Adrenal gland (tissue), 12 donors: ENCODE results near the gene STAM. TPM values are rescaled to one million over a fixed set of nuclear protein-coding genes. Genes with fewer than 3 reads are reported as not detected.

ENCODE experiments used
- DNase-seq, 7 donors: peaks; one replicate each; pipeline ENCODE4 v3.0.0-alpha.2; 2019 to 2020
- H3K27ac ChIP-seq, 5 donors: fragments of 200-600 bp; sonication (generic) in 4 of 5; 1 replicate in 3 of 5; 2 replicates in 2 of 5; pipeline versions ENCODE4 v1.5.1 to v1.8.0; 2016 to 2020; ENCODE audit warnings: mild to moderate bottlenecking in 1 of 5
- H3K27me3 ChIP-seq: fragments of 200-600 bp; 2 replicates; pipeline ENCODE4 v1.8.0; 2021
- H3K36me3 ChIP-seq, 2 donors: fragments of 200-600 bp; replicated peaks in 1 of 2; 1 replicate in 1 of 2; 2 replicates in 1 of 2; pipeline versions ENCODE4 v1.5.1 to v1.8.0; 2018 to 2022
- H3K4me1 ChIP-seq, 2 donors: fragments of 200-600 bp; replicated peaks in 1 of 2; 1 replicate in 1 of 2; 2 replicates in 1 of 2; pipeline versions ENCODE4 v1.5.1 to v1.8.0; 2018 to 2021
- H3K4me3 ChIP-seq, 4 donors: fragments of 200-600 bp; sonication (generic) in 3 of 4; one replicate each; pipeline ENCODE4 v1.5.1; 2016 to 2018
- H3K9me3 ChIP-seq, 3 donors: fragments of 200-600 bp; sonication (generic) in 1 of 3; replicated peaks in 1 of 3; 1 replicate in 2 of 3; 2 replicates in 1 of 3; pipeline versions ENCODE4 v1.5.1 to v1.8.0; 2016 to 2021
- POLR2A ChIP-seq, 2 donors: fragments of 450-650 bp; IDR thresholded peaks; one replicate each; pipeline ENCODE4 v1.6.1; 2017; ENCODE audit warnings: antibody characterized with exemption in 2 of 2, mild to moderate bottlenecking in 2 of 2, moderate library complexity in 1 of 2
- WGBS, 4 donors: extraction: QIAGEN DNeasy Blood & Tissue Kit in 2 of 4; methylation state at CpG; one replicate each; pipeline versions ENCODE4 v1.1.5 to v1.1.7; 2013 to 2017; 5-methylcytosine and 5-hydroxymethylcytosine counted together
- intact Hi-C, 2 donors: fragments of 100-400 bp; cut with DNase I; formaldehyde crosslinking; loops; one replicate each; pipeline versions ENCODE4 v1.14.1 to v1.15.0; 2022 to 2023
- polyA plus RNA-seq, 3 donors: library from polyadenylated mRNA; stranded (reverse); fragments of 200-250 nt in 2 of 3; fragments of 350-450 nt in 1 of 3; fragmentation: Illumina TruSeq in 1 of 3; extraction: RNeasy Lipid Tissue Mini Kit (QIAGEN cat#74804) in 1 of 3; gene quantifications; one replicate each; pipeline ENCODE4 v1.2.3, GENCODE V29; 2013 to 2014
- total RNA-seq, 9 donors: library from RNA; depleted of rRNA in 4 of 9; stranded (reverse); fragments of >200 nt in 4 of 9; fragments of 120-200 nt in 1 of 9; fragmentation: NEBNext Ultra II Directional in 1 of 9; extraction: Animal tissue kit (Norgen Biotek cat#: 25700) in 1 of 9; gene quantifications; one replicate each; pipeline versions ENCODE4 v1.1.0 to v1.2.4, GENCODE V29; 2013 to 2023
- TF ChIP-seq, protein P1 (sequence below), 6 experiments: fragments of 450-650 bp in 4 of 6; fragments of 200-600 bp in 2 of 6; sonication (generic) in 1 of 6; IDR thresholded peaks; 1 replicate in 5 of 6; 2 replicates in 1 of 6; pipeline versions ENCODE4 v1.5.1 to v1.8.0; 2016 to 2021; ENCODE audit warnings: antibody characterized with exemption in 6 of 6, mild to moderate bottlenecking in 2 of 6, moderate library complexity in 1 of 6
- donor health status: healthy with polysubstance abuse.
- donor health status: Bipolar disorder and iron deficiency.
- donor health status: DM: yes; HTN: yes; CAD: no.
- donor health status: DM: no; HTN: no; CAD: no.
- donor health status: DM: no; HTN: no; CAD: no.
- donor health status: DM: yes; HTN: yes; CAD: no.

The STAM gene
- total and polyA plus RNA-seq, 12 donors: 10.3 to 58.4 (median 27.0) TPM

DNA sequence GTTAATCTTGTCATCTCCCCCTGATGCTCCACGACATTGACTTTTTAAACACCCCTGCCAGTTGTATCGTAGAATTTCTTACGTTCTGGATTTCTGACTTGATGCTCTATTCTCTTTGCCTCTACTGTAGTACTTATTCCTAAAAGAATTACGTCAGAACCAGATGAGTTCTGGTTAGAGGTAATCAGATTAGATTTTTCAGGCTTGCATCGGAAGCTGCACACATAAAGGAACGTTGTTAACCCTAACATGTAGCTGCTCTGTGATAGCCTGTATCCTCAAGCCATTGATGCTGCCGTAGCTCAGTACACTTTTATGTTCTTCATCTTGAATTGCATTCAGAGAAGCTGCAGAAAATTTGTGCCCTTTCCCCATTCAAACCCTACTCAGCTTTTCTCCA lies 81.8 kb downstream of the STAM start:
- DNase-seq: no peak
- Histone ChIP-seq H3K27ac (no peak overlapping the region), H3K9me3 (no peaks in the 10 kb centered on the region), H3K27me3 (no peaks in the 10 kb centered on the region), H3K4me1 (no peaks in the 10 kb centered on the region), H3K4me3 (no peak overlapping the region), H3K36me3 (no peaks in the 10 kb centered on the region)
- 80 to 92% (median 88%) methylated on average over 7 of the region's 7 CpGs for WGBS, 4 donors
- intact Hi-C loops: no loop called here
- no peak for TF ChIP-seq POLR2A (IDR thresholded peaks at IDR 0.05)
- TF ChIP-seq, protein P1, sequence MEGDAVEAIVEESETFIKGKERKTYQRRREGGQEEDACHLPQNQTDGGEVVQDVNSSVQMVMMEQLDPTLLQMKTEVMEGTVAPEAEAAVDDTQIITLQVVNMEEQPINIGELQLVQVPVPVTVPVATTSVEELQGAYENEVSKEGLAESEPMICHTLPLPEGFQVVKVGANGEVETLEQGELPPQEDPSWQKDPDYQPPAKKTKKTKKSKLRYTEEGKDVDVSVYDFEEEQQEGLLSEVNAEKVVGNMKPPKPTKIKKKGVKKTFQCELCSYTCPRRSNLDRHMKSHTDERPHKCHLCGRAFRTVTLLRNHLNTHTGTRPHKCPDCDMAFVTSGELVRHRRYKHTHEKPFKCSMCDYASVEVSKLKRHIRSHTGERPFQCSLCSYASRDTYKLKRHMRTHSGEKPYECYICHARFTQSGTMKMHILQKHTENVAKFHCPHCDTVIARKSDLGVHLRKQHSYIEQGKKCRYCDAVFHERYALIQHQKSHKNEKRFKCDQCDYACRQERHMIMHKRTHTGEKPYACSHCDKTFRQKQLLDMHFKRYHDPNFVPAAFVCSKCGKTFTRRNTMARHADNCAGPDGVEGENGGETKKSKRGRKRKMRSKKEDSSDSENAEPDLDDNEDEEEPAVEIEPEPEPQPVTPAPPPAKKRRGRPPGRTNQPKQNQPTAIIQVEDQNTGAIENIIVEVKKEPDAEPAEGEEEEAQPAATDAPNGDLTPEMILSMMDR (IDR thresholded peaks at IDR 0.05): no peak

DNA sequence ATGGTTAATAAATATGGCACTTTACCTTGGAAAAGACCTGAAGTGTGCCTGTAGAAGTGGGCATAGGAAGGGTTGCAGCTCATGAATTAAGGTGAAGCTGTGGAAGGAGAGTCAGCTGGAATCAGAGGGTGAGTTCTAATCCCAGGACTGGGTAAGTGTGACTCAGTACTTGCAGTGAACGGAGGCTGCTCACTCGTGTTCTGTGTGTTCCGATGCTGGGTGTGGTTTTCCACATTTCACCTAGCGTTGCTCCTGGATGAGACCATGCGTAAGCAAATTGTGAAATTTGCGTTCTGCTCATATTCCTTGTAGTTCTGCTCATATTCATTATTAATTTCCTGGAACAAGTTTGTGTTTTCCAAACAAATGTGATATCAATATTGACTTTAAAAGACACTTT lies 85.7 kb downstream of the STAM start:
- Histone ChIP-seq H3K4me3 (no peak overlapping the region), H3K27me3 (no peaks in the 10 kb centered on the region), H3K27ac (no peak overlapping the region), H3K36me3 (no peaks in the 10 kb centered on the region), H3K4me1 (no peaks in the 10 kb centered on the region), H3K9me3 (no peaks in the 10 kb centered on the region)
- intact Hi-C loops: no loop called here
- TF ChIP-seq POLR2A (IDR thresholded peaks at IDR 0.05): no peak
- TF ChIP-seq, protein P1 (IDR thresholded peaks at IDR 0.05): no peak
- no peak for DNase-seq
- 89 to 95% (median 93%) methylated on average over 6 of the region's 6 CpGs for WGBS, 4 donors

DNA sequence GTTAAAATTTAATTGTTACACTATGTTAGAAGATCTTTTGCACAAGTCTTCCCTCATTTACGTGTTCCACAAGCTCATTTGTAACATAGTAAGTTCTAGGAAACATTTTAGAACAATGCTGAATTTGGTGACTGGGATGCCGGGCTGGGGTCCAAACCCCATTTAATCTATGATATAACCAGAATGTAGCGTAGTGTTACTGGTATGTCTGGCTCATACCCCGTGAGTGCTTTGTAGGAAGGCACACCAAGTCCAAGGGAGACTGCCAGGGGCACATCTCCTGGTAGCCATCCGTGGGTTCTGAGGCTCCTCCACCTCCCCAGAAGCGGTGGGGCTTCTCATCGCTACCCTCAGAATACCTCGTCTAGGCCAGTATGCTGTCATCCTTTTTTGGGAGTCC lies 86.7 kb downstream of the STAM start:
- intact Hi-C loops: no loop called here
- DNase-seq: no peak

DNA sequence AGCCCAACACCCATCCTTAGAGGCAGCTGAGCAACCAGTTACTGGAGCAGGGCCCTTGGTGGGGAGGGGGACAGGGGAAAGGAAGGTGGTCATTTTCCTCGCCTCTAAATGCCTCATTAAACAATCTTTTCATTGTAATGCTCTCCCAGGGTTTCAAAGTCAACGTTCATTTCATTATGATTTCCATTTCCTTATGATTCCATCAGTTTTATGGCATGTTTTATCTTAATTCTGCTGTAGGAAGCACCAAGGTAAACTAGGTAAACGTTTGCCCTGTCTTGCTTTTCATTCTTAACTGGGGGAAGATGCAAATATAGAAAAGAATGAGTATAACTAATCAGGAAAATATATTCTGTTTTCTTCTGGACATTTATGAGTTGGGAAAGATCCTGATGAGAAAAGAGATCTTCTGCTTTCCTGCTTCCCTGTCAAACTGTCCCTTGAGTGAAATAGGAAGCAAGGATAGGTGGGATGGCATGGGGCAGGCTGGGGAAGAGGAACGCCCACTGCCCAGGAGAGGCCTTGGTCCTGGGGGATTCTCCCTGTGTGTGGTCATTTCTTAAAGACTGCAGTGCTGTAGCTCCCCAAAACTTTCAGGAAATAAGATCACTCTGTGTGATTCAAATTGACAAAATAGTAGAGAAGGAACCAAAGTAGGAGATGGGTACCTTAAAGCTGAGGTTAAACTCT lies 87.5 kb downstream of the STAM start:
- Histone ChIP-seq H3K27me3 (no peaks in the 10 kb centered on the region), H3K4me3 (no peak overlapping the region), H3K4me1 (no peaks in the 10 kb centered on the region), H3K9me3 (no peaks in the 10 kb centered on the region), H3K27ac (no peak overlapping the region), H3K36me3 (no peaks in the 10 kb centered on the region)
- no peak for DNase-seq
- no peak for TF ChIP-seq POLR2A (IDR thresholded peaks at IDR 0.05)
- TF ChIP-seq, protein P1 (IDR thresholded peaks at IDR 0.05): no peak
- intact Hi-C loops: no loop called here
- WGBS, 4 donors: 69 to 73% (median 72%) methylated on average over 4 of the region's 4 CpGs

More for the DNA sequence above, 86.7 kb downstream of the STAM start:
- 84 to 90% (median 88%) methylated on average over 7 to 8 of the region's 8 CpGs for WGBS, 4 donors
- Histone ChIP-seq H3K27ac (no peak overlapping the region), H3K4me3 (no peak overlapping the region), H3K4me1 (no peaks in the 10 kb centered on the region), H3K36me3 (no peaks in the 10 kb centered on the region), H3K27me3 (no peaks in the 10 kb centered on the region), H3K9me3 (no peaks in the 10 kb centered on the region)
- TF ChIP-seq POLR2A (IDR thresholded peaks at IDR 0.05): no peak
- TF ChIP-seq, protein P1 (IDR thresholded peaks at IDR 0.05): no peak
